Measurements from ENCODE around the gene NCL.
A peak's percentile ranks its signal among the peaks of the same experiment; 100 is the strongest.

Gene NCL

GRCh38 chr2:231463698-231464575 is at the start of gene NCL:
Gene NCL, minus strand, starts transcription at chr2:231464484. Its CDS starts 131 bp downstream, at chr2:231464353.
- FAIRE-seq (peak; percentile 55), DNase-seq (ENCODE audit: extremely low spot score, insufficient read length, low read depth) (peak; percentile 62)

- DNase-seq (ENCODE audit: extremely low spot score, insufficient read length, low read depth) (no peak), FAIRE-seq (no peak)
Measured at GRCh38 chr2:231513746-231514224, 49.5 kb upstream of the NCL start.

GRCh38 chr2:231512222-231512621 is 47.9 kb upstream of the NCL start:
- FAIRE-seq (no peak), DNase-seq (ENCODE audit: extremely low spot score, insufficient read length, low read depth) (no peak)

- DNase-seq (ENCODE audit: extremely low spot score, insufficient read length, low read depth) = no peak
- no peak for FAIRE-seq
Measured at GRCh38 chr2:231503766-231504165, 39.5 kb upstream of the NCL start.

GRCh38 chr2:231502596-231502995 is 38.3 kb upstream of the NCL start:
- FAIRE-seq (no peak), DNase-seq (ENCODE audit: extremely low spot score, insufficient read length, low read depth) (no peak)

- DNase-seq (ENCODE audit: extremely low spot score, insufficient read length, low read depth) (no peak), FAIRE-seq (peak; percentile 31)
Measured at GRCh38 chr2:231497651-231498050, 33.4 kb upstream of the NCL start.

- FAIRE-seq (peak; percentile 29), DNase-seq (ENCODE audit: extremely low spot score, insufficient read length, low read depth) (no peak)
Measured at GRCh38 chr2:231494669-231495068, 30.4 kb upstream of the NCL start.

- FAIRE-seq = no peak
- DNase-seq (ENCODE audit: extremely low spot score, insufficient read length, low read depth) = no peak
Measured at GRCh38 chr2:231490801-231491200, 26.5 kb upstream of the NCL start.

GRCh38 chr2:231489990-231490389 is 25.7 kb upstream of the NCL start:
- DNase-seq (ENCODE audit: extremely low spot score, insufficient read length, low read depth) = no peak
- FAIRE-seq = no peak

GRCh38 chr2:231488331-231488730 is 24.0 kb upstream of the NCL start:
- no peak for FAIRE-seq
- DNase-seq (ENCODE audit: extremely low spot score, insufficient read length, low read depth) = no peak

GRCh38 chr2:231486851-231487596 is 22.7 kb upstream of the NCL start:
- no peak for FAIRE-seq

GRCh38 chr2:231483398-231484329 is 19.4 kb upstream of the NCL start:
- FAIRE-seq (no peak), DNase-seq (ENCODE audit: extremely low spot score, insufficient read length, low read depth) (peak; percentile 18)

More at GRCh38 chr2:231486851-231487596, 22.7 kb upstream of the NCL start:
- DNase-seq (ENCODE audit: extremely low spot score, insufficient read length, low read depth) = no peak

- DNase-seq (ENCODE audit: extremely low spot score, insufficient read length, low read depth) = peak; percentile 83
- FAIRE-seq = peak; percentile 57
Measured at GRCh38 chr2:231482806-231483391, 18.6 kb upstream of the NCL start.

GRCh38 chr2:231480781-231481180 is 16.5 kb upstream of the NCL start:
- DNase-seq (ENCODE audit: extremely low spot score, insufficient read length, low read depth) = no peak
- FAIRE-seq = no peak

- DNase-seq (ENCODE audit: extremely low spot score, insufficient read length, low read depth) (no peak), FAIRE-seq (no peak)
Measured at GRCh38 chr2:231479455-231479854, 15.2 kb upstream of the NCL start.

GRCh38 chr2:231476920-231477319 is 12.6 kb upstream of the NCL start:
- DNase-seq (ENCODE audit: extremely low spot score, insufficient read length, low read depth) = no peak
- no peak for FAIRE-seq

GRCh38 chr2:231475965-231476364 is 11.7 kb upstream of the NCL start:
- no peak for FAIRE-seq

GRCh38 chr2:231472816-231473215 is 8.5 kb upstream of the NCL start:
- FAIRE-seq (no peak), DNase-seq (ENCODE audit: extremely low spot score, insufficient read length, low read depth) (no peak)

More at GRCh38 chr2:231475965-231476364, 11.7 kb upstream of the NCL start:
- DNase-seq (ENCODE audit: extremely low spot score, insufficient read length, low read depth) = no peak

GRCh38 chr2:231470246-231470900 is 6.1 kb upstream of the NCL start:
- no peak for FAIRE-seq
- DNase-seq (ENCODE audit: extremely low spot score, insufficient read length, low read depth) = no peak

Data from GM18507 (cell line).